HepG2 (cell line): ENCODE measurements around the gene GGPS1. TPM values are rescaled to one million over a fixed set of nuclear protein-coding genes. Genes with fewer than 3 reads are reported as not detected.
A peak's percentile ranks its signal among the peaks of the same experiment; 100 is the strongest.

Experiments used
- ATAC-seq: fragments of 200-7000 bp; cut with Tn5 transposase; 3 replicates; pipeline ENCODE4 v1.9.1; 2020; ENCODE audit warnings: mild to moderate bottlenecking, moderate library complexity
- BruUV-seq: library from RNA; stranded (reverse); fragments of 400-500 nt; replicated peaks from 2 replicates; lab custom pipeline; 2021; lab: Mats Ljungman, UMichigan
- CTCF ChIA-PET: fragments of 300-600 bp; formaldehyde crosslinking; extraction: SDS; loops from one replicate; lab custom pipeline; 2021; ENCODE audit warnings: low total read pairs, inconsistent platforms, low intra/inter-chr PET ratio; lab: Yijun Ruan, JAX
- POLR2A ChIA-PET: fragments of 350-600 bp; sonication (Branson Sonifier 250); formaldehyde crosslinking; loops from one replicate; lab custom pipeline; 2020; ENCODE audit warnings: antibody characterized with exemption, inconsistent platforms; lab: Yijun Ruan, JAX
- DNase-seq: peaks from one replicate; pipeline ENCODE4 v3.0.0-alpha.2; 2015; ENCODE audit warnings: low spot score
- FAIRE-seq: peaks from 3 replicates; lab custom pipeline; 2011; peaks lifted over from hg19 to GRCh38; lab: Jason Lieb, UNC
- H2AFZ ChIP-seq: one replicate; pipeline ENCODE4 v1.6.1; 2011; ENCODE audit warnings: low read length, inconsistent platforms
- H3K27ac ChIP-seq: fragments of 300-600 bp; 3 replicates; pipeline ENCODE4 v1.8.0; 2011; ENCODE audit warnings: mixed run types, mild to moderate bottlenecking, mixed read lengths, low read length, inconsistent platforms; ENCODE audit not compliant: insufficient read depth; ENCODE audit errors: extremely low read length
- H3K27me3 ChIP-seq, 2 experiments: fragments of 200-600 bp in 1 of 2; 2 replicates in 1 of 2; 3 replicates in 1 of 2; pipeline versions ENCODE4 v1.6.0 to v1.8.0; 2011; ENCODE audit warnings: low read length in 2 of 2, mild to moderate bottlenecking in 2 of 2, moderate library complexity in 2 of 2, inconsistent platforms in 1 of 2; ENCODE audit not compliant: insufficient read depth in 2 of 2, control insufficient read depth in 1 of 2
- H3K36me3 ChIP-seq, 2 experiments: fragments of 200-600 bp in 1 of 2; replicated peaks in 1 of 2; 2 replicates in 1 of 2; 3 replicates in 1 of 2; pipeline versions ENCODE4 v1.5.1 to v1.8.0; 2011; ENCODE audit warnings: low read length in 2 of 2, inconsistent platforms in 1 of 2; ENCODE audit not compliant: insufficient read depth in 2 of 2, control insufficient read depth in 1 of 2
- H3K4me1 ChIP-seq: 2 replicates; pipeline ENCODE4 v1.5.1; 2012; ENCODE audit warnings: low read length, inconsistent platforms; ENCODE audit not compliant: insufficient read depth
- H3K4me2 ChIP-seq: 2 replicates; pipeline ENCODE4 v1.6.0; 2011; ENCODE audit warnings: low read depth, low read length, inconsistent platforms
- H3K4me3 ChIP-seq, 3 experiments: fragments of 200-600 bp in 1 of 3; sonication (generic), shearing (Covaris generic) in 1 of 3; replicated peaks in 1 of 3; 2 replicates each; pipeline ENCODE4 v1.5.1; 2011 to 2016; ENCODE audit warnings: low read length in 3 of 3, inconsistent platforms in 2 of 3, low read depth in 2 of 3, mild to moderate bottlenecking in 2 of 3, control low read depth in 1 of 3, mixed read lengths in 1 of 3; ENCODE audit not compliant: insufficient read depth in 1 of 3
- H3K79me2 ChIP-seq: one replicate; pipeline ENCODE4 v1.6.1; 2011; ENCODE audit warnings: low read length, inconsistent platforms; ENCODE audit not compliant: insufficient read depth
- H3K9ac ChIP-seq: 2 replicates; pipeline ENCODE4 v1.6.0; 2011; ENCODE audit warnings: mild to moderate bottlenecking, low read depth, low read length, inconsistent platforms; ENCODE audit not compliant: insufficient read depth
- H3K9me3 ChIP-seq: 2 replicates; pipeline ENCODE4 v1.5.1; 2012; ENCODE audit warnings: mild to moderate bottlenecking, low read length
- H4K20me1 ChIP-seq: 2 replicates; pipeline ENCODE4 v1.6.0; 2011; ENCODE audit warnings: inconsistent platforms, mild to moderate bottlenecking, low read length, moderate library complexity; ENCODE audit not compliant: insufficient read depth
- ATF1 ChIP-seq: IDR thresholded peaks from 2 replicates; pipeline ENCODE4 v1.6.1; 2016; ENCODE audit warnings: mild to moderate bottlenecking, control low read depth
- CEBPB ChIP-seq: IDR thresholded peaks from 2 replicates; pipeline ENCODE4 v1.6.1; 2011; ENCODE audit warnings: low read depth, low read length, improper control_type of control experiment, borderline replicate concordance
- CEBPG ChIP-seq: IDR thresholded peaks from 2 replicates; pipeline ENCODE4 v1.6.1; 2016
- ISX ChIP-seq: sonication (generic); formaldehyde crosslinking; conservative IDR thresholded peaks from 2 replicates; pipeline ENCODE4 v1.5.0; 2020; ENCODE audit warnings: missing genetic modification reagents
- KAT7 ChIP-seq: IDR thresholded peaks from 2 replicates; pipeline ENCODE4 v1.6.1; 2018; ENCODE audit warnings: borderline replicate concordance, missing compliant biosample characterization
- MAZ ChIP-seq, 2 experiments: sonication (generic) in 1 of 2; formaldehyde crosslinking in 1 of 2; IDR thresholded peaks; 2 replicates each; pipeline versions ENCODE4 v1.5.0 to v1.6.1; 2012 to 2020; ENCODE audit warnings: low read depth in 2 of 2, mild to moderate bottlenecking in 2 of 2, borderline replicate concordance in 1 of 2, improper control_type of control experiment in 1 of 2, low read length in 1 of 2, missing genetic modification reagents in 1 of 2, moderate library complexity in 1 of 2
- RELA ChIP-seq: sonication (generic); formaldehyde crosslinking; IDR thresholded peaks from 2 replicates; pipeline ENCODE4 v1.4.0; 2020; ENCODE audit warnings: missing genetic modification reagents
- TBL1XR1 ChIP-seq: fragments of 150-350 bp; IDR thresholded peaks from 2 replicates; pipeline ENCODE4 v1.6.1; 2014; ENCODE audit warnings: borderline replicate concordance, low read length; ENCODE audit not compliant: partially characterized antibody
- ZFP36 ChIP-seq: fragments of 150-350 bp; IDR thresholded peaks from 2 replicates; pipeline ENCODE4 v1.6.1; 2018; ENCODE audit warnings: borderline replicate concordance, low read length, low read depth; ENCODE audit not compliant: partially characterized antibody
- WGBS: methylation state at CpG from one replicate; pipeline ENCODE4 v1.1.6; 2017; ENCODE audit warnings: low lambda C conversion rate; 5-methylcytosine and 5-hydroxymethylcytosine counted together
- in situ Hi-C: cut with HindIII; loops from 2 replicates; pipeline ENCODE4 v1.10.0; 2017; ENCODE audit warnings: low pct_unique_long_range_greater_than_20kb; ENCODE audit not compliant: extremely low pct_ligation_motif_present
- intact Hi-C: fragments of 100-400 bp; cut with micrococcal nuclease; formaldehyde crosslinking; loops from one replicate; pipeline ENCODE4 v1.10.0; 2022; ENCODE audit not compliant: unreplicated experiment
- polyA plus RNA-seq, 8 experiments: library from polyadenylated mRNA; depleted of rRNA in 3 of 8; stranded (reverse) in 7 of 8; unstranded in 1 of 8; fragments of >200 nt; fragmentation: Illumina TruSeq in 4 of 8; extraction: Trizol in 4 of 8; gene quantifications; 2 replicates each; pipeline versions ENCODE4 v1.2.1 to v1.2.3, GENCODE V29; 2011 to 2016; ENCODE audit warnings: low read depth in 4 of 8, missing spikeins in 1 of 8, mixed read lengths in 1 of 8; ENCODE audit not compliant: insufficient read depth in 1 of 8
- total RNA-seq, 5 experiments: library from RNA; depleted of rRNA; stranded (reverse); fragments of >200 nt; fragmentation: Illumina TruSeq; extraction: Trizol; gene quantifications; 2 replicates each; pipeline ENCODE4 v1.2.3, GENCODE V29; 2016; ENCODE audit warnings: low read depth in 1 of 5
- TF ChIP-seq, protein P1 (sequence below): sonication (generic); formaldehyde crosslinking; IDR thresholded peaks from 2 replicates; pipeline ENCODE4 v1.4.0; 2020; ENCODE audit warnings: missing genetic modification reagents
- TF ChIP-seq, protein P2 (sequence below): sonication (generic); formaldehyde crosslinking; IDR thresholded peaks from 2 replicates; pipeline ENCODE4 v1.4.0; 2020; ENCODE audit warnings: missing genetic modification reagents, borderline replicate concordance
- TF ChIP-seq, protein P3 (sequence below): sonication (generic); formaldehyde crosslinking; IDR thresholded peaks from 2 replicates; pipeline ENCODE4 v1.4.0; 2020; ENCODE audit warnings: missing genetic modification reagents, mild to moderate bottlenecking, borderline replicate concordance

The GGPS1 gene
- total and polyA plus RNA-seq, 2 of the 13 experiments (the other 11 are each of a cell fraction or from before 2014, with no cell fraction given): 28.8 to 42.6 TPM

DNA sequence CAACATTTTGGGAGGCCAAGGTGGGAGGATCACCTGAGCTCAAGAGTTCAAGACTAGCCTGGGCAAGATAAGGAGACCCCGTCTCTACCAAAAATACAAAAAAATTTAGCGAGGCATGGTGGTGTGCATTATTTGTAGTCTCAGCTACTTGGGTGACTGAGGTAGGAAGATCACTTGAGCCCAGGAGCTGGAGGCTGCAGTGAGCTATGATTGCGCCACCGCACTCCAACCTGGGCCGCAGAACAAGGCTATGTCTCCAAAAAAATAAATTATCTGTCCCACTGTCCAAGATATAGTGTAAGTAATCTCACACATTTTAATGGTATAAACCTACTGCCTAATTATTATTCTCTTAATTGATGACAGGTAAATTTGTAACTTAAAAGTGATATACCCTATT, 13.2 kb upstream of the GGPS1 start:
- 97% methylated on average over 5 of the region's 5 CpGs for WGBS
- H3K4me1 ChIP-seq: peaks cover 48% of the 10 kb centered on the region
- POLR2A ChIA-PET: no interaction called here
- no peak for FAIRE-seq
- no peak overlapping the region for H3K4me2 ChIP-seq
- no peak overlapping the region for H3K27ac ChIP-seq
- CTCF ChIA-PET: no interaction called here
- in situ Hi-C loops (no loop called here), intact Hi-C loops (no loop called here)
- DNase-seq: no peak
- no peaks in the 10 kb centered on the region for H3K27me3 ChIP-seq
- peaks cover 95% of the 10 kb centered on the region for H3K79me2 ChIP-seq
- no peak overlapping the region for H2AFZ ChIP-seq
- peaks cover 38% of the 10 kb centered on the region for H4K20me1 ChIP-seq
- TF ChIP-seq, protein P1, sequence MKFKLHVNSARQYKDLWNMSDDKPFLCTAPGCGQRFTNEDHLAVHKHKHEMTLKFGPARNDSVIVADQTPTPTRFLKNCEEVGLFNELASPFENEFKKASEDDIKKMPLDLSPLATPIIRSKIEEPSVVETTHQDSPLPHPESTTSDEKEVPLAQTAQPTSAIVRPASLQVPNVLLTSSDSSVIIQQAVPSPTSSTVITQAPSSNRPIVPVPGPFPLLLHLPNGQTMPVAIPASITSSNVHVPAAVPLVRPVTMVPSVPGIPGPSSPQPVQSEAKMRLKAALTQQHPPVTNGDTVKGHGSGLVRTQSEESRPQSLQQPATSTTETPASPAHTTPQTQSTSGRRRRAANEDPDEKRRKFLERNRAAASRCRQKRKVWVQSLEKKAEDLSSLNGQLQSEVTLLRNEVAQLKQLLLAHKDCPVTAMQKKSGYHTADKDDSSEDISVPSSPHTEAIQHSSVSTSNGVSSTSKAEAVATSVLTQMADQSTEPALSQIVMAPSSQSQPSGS (CRISPR knock-in tag): no peak
- TF ChIP-seq CEBPB (peak; percentile 20; the same call in 1 of the 2 replicates), CEBPG (CRISPR knock-in tag) (0 out of 2 replicates have a peak, but pooled peaks have one; percentile 10), ISX (CRISPR knock-in tag) (no peak)
- TF ChIP-seq, all 625 proteins: peak for 2
- no peak for ATAC-seq
- H3K9me3 ChIP-seq: no peaks in the 10 kb centered on the region
- H3K4me3 ChIP-seq: no peak overlapping the region
- H3K36me3 ChIP-seq: peaks cover 1 to 15% of the 10 kb centered on the region in 2 experiments; a peak in 3 of 5 replicates
- BruUV-seq: no TSS peak
- H3K9ac ChIP-seq: no peak overlapping the region

DNA sequence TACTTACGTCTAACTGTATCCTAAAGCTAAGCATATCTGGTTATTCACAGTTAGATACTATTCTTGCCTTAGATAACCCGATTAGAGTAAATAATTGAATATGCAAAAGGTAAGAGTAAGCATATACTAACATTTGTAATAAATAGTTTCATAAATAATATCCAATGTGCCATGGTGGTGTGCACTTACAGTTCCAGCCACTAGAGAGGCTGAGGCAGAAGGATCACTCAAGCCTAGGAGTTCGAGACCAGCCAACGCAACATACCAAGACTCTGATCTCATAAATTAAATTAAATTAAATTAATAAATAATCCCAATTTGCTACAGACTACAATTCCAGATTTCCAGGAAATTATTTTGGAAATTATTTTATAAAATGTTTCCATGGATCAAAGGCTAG, 12.6 kb upstream of the GGPS1 start:
- Histone ChIP-seq H3K4me3 (no peak overlapping the region), H3K4me1 (peaks cover 48% of the 10 kb centered on the region), H4K20me1 (peaks cover 39% of the 10 kb centered on the region), H3K9ac (no peak overlapping the region), H3K27me3 (no peaks in the 10 kb centered on the region), H3K36me3 (peaks cover 1 to 16% of the 10 kb centered on the region in 2 experiments; a peak in 3 of 5 replicates), H3K9me3 (no peaks in the 10 kb centered on the region), H3K27ac (no peak overlapping the region), H3K79me2 (peaks cover 95% of the 10 kb centered on the region), H3K4me2 (no peak overlapping the region), H2AFZ (no peak overlapping the region)
- ChIA-PET CTCF (no interaction called here), POLR2A (no interaction called here)
- in situ Hi-C loops: no loop called here
- no peak for FAIRE-seq
- intact Hi-C loops: no loop called here
- over 99% methylated on average over 4 of the region's 4 CpGs for WGBS
- no TSS peak for BruUV-seq
- ATAC-seq: no peak
- DNase-seq: no peak
- TF ChIP-seq, protein P2, sequence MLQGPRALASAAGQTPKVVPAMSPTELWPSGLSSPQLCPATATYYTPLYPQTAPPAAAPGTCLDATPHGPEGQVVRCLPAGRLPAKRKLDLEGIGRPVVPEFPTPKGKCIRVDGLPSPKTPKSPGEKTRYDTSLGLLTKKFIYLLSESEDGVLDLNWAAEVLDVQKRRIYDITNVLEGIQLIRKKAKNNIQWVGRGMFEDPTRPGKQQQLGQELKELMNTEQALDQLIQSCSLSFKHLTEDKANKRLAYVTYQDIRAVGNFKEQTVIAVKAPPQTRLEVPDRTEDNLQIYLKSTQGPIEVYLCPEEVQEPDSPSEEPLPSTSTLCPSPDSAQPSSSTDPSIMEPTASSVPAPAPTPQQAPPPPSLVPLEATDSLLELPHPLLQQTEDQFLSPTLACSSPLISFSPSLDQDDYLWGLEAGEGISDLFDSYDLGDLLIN (CRISPR knock-in tag): no peak
- no peak for TF ChIP-seq MAZ (IDR thresholded peaks at IDR 0.05; ENCODE audit: borderline replicate concordance, low read depth, low read length)
- no peak for TF ChIP-seq MAZ (CRISPR knock-in tag; IDR thresholded peaks at IDR 0.05; ENCODE audit: low read depth)
- TF ChIP-seq KAT7 (CRISPR knock-in tag): no peak
- no peak for TF ChIP-seq TBL1XR1
- TF ChIP-seq, protein P3, sequence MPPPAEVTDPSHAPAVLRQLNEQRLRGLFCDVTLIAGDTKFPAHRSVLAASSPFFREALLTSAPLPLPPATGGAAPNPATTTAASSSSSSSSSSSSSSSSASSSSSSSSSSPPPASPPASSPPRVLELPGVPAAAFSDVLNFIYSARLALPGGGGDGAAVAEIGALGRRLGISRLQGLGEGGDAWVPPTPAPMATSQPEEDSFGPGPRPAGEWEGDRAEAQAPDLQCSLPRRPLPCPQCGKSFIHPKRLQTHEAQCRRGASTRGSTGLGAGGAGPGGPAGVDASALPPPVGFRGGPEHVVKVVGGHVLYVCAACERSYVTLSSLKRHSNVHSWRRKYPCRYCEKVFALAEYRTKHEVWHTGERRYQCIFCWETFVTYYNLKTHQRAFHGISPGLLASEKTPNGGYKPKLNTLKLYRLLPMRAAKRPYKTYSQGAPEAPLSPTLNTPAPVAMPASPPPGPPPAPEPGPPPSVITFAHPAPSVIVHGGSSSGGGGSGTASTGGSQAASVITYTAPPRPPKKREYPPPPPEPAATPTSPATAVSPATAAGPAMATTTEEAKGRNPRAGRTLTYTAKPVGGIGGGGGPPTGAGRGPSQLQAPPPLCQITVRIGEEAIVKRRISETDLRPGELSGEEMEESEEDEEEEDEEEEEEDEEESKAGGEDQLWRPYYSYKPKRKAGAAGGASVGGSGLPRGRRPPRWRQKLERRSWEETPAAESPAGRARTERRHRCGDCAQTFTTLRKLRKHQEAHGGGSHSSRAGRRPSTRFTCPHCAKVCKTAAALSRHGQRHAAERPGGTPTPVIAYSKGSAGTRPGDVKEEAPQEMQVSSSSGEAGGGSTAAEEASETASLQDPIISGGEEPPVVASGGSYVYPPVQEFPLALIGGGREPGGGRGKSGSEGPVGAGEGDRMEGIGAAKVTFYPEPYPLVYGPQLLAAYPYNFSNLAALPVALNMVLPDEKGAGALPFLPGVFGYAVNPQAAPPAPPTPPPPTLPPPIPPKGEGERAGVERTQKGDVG (CRISPR knock-in tag): no peak
- TF ChIP-seq ATF1 (CRISPR knock-in tag): no peak
- TF ChIP-seq RELA (CRISPR knock-in tag): no peak
- no peak for TF ChIP-seq ZFP36
